Measurements from ENCODE around the gene STAT1. TPM values are rescaled to one million over a fixed set of nuclear protein-coding genes. Genes with fewer than 3 reads are reported as not detected.

STAT1 gene
- total RNA-seq, 1 donor from 2014 or later: 51.6 TPM

DNA sequence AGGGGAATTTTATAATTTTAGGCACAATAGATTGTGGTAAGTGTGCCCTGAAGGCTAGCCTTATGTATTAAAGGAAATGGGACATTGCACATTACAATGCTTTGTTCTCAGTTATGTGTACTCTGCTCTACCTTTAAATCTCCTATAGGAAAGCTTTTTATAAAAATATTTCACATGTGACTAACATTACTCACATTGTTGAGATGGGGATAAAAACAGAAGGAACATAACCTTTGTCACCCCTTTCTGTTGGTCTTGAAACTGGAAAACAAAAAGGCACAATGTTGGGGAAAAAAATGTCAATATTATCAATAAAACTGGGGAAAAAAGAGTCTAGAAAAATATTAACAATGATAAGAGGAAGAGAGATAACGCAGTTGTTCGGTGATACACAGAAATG is 17.3 kb upstream of the STAT1 start:
- DNase-seq: no peak

DNA sequence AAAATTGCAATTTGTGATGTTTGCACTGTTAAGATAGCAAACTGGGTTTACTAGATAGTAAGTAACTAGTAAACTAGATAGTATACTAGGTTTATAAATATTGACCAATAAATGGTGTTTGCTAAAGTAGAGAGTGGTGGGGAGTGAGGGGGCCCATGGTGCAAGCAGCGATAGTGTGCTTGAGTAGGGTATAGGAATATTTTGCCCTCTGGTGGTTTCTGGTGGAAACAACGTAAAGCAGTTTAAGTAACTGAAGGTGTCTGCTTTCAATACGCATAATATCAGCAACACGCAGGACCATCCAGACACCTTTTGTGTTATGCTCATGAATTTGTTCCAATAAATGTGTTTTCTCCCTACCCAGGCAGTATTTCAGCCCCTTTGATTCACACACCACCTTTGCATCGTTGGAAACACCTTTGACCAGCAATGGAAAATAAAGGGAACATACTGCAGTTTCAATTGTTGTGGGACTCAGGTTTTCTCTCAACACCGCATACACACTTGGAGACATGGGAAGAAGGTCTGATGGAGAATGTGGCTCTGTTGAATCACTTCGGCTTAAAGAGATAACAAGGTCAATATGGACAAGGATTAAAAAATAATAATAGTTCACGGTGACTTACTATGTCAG is 16.7 kb upstream of the STAT1 start:
- DNase-seq: no peak

DNA sequence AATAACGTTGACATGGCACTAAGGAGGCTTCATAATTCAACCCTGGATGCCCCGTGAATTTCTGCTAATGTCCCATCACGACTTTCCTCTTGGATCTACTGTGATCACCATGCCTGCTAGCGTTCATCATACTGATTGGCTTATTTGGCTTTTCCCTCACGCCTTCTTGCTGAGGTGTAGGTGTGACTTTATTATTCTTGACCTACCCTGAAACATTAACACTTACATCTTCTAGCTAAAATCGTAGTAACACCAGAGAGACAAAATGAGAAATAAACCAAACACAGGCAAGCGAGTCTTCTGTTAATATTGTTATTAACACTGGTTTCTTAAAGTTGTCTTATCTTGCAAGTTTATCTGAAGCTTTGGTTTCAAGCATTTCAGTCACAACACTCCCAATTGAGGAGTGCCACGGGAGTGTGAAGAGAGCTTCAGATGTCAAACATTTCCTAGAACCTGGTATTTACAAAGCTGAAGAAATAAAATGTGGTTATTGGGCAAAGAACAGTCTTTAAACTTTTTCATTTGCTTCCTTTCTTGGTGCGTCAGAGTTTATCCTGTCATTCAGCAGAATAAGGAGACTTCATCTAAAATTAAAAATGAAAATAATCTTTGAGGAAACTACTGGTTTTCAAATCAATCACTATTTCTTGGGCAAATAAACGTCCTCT is 15.4 kb upstream of the STAT1 start:
- DNase-seq: no peak

DNA sequence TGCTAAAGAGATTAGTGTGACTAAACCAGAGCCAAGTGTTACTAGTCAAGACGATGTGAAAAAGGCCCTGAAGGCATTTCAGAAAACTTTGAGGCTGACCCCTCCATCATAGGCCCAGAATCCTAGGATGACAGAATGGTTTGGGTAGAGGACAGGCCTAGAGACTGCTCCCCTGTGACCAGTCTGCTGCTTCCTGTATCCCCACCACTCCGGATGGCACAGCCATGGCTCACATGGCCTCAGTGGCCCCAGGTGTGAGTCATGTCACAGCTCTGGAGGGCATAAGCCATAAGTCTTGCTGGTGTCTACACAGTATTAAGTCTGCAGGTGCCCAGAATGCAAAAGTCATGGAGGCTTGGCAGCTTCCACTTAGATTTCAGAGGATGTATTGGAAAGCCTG is 12.4 kb upstream of the STAT1 start:
- DNase-seq: no peak

DNA sequence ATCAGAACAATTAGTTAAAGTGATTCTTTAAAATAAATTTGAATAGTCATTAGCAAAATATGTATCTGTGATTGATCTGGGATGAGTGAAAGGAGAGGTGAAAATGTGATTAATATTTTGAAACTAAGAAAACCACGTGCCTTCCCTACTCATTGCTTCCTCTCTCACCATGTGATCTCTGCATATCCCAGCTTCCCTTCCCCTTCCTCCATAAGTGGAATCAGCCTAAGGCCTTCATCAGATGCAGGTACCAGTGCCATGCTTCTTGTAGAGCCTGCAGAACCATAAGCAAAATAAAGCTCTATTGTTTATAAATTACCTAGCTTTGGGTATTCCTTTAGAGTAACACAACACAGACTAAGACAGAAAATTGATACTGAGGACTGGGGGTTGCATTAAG is 11.2 kb upstream of the STAT1 start:
- DNase-seq: no peak

DNA sequence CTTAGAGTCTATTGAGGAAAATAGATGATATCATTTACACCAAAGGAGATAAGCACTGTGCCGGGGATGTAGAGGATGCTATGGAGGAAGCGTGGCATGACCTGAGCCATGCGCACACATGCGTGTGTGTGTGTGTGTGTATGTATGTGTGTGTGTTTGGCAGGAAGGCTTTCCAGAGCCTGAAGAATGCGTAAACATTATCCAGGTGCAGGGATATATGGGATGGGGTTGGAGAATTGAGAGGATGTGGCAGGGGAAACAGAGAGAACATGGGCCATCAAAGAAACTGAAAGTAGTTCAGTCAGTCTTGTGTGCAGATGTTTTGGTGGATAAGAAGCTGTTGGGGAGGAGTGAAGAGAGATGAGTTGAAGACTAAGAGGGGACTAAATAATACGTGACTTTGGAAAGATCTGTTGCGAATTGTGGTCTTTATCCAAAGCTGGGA is 9.3 kb upstream of the STAT1 start:
- no peak for DNase-seq

DNA sequence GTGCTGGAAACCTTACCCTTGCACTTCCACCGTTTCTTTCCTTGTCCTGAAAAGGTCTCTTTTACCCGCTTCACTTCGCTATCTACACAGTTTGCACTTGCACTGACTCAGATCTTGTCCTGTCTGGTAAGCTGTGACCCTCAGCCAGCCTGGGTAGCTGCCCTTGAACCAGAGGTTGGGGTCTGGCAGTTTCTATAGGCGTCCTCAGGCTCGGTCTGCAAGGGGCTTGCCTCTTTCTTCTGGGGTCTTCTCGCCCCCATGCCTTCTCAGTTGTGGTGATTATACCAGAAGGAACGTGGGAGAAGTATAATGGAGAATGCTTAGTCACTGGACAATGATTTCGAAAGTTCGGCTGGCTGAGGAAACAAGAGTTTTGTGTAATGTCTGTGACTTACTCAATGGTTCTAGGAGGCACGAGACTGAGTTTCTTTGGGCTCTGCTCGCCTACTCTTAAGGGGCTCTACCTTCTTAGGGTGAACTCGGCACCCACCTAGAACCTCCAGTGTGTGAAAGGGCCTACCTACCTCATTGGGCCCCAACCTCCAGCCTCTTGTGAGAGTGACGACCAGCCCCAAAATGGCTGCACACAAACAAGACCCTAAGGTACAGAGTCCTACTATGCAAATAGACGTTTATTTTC is 6.9 kb upstream of the STAT1 start:
- peak; percentile 42 for DNase-seq

DNA sequence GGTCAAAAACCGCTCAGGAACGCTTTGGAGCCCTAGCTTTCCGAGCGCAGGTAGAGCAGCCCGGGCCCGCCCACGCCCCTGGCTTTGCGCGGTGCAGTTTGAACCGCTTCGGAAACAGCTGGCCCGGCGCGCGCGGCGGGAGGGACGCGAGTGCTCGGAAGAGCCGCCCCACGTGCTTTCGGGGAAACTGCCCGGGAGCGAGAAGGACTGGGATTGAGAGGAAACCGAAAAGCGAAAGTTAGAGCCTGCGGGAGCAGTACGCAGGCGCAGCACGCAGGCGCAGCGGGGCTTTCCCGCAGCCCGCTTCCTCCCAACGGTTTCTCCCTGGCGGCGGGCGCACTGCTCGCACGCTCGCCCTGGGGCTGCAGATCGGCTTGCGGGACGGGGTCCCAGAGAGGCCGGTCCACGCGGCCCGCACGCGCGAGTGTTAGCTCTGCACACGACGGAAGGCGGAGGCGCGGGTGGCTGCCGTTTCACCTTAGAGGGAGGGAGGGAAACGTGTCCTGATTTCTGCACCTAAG is 6.3 kb upstream of the STAT1 start:
- DNase-seq: peak; percentile 98

DNA sequence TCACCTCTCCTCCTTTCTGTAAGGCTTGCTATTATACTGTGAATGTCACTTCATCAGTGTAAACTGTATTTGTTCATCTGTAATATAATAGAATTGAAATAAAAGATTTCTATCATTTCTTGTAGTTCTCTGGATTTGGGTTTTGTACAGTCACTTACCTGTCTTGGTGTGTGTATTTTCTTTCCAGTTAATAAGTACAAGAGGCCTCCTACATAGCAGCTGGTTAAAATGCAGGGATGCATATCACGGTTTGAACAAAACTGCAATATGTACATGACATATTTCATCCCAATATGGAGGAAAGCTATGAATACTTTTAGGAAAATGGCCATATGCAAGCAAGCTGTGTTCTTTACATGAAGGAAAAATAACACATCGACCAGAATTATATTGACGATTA is 5.4 kb upstream of the STAT1 start:
- no peak for DNase-seq

DNA sequence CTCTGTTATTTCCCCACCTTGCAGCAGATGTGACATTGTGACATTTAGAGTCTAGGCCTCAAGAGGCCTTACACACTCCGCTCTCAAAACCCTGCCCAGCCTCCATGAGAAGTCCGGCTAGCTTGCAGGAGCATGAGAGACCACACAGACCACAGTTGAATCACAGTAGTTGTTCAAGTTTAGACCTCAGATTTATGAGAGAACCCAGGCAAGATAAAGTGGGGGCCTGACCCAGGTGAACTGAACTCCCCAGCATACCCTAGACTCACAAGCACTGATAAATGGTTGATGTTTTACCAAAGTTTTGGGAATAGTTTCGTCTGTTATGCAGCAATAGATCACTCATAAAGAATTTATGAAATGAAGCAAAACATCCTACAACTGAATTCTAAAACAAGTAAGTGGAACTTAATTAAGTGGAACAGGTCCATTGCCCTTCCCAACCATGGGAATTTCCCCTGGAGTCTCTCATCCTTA is 4.7 kb upstream of the STAT1 start:
- no peak for DNase-seq

DNA sequence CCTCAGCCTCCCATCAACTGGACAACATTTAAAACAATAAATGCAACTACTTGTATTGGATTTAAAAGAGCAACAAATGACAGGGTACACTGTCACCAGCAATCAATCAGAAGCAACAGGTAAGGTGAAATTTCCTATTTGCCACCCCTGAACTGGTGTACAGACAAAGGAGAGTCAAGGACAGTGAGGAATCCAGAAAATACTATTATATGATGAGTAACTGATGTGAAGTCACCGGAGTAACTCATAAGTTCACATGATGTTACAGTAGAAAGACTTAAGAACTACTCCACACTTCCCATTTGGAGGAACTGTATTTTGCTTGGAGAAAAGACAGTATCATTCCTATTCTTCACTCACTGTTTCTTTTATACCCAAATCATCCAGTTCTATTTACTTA is 4.1 kb upstream of the STAT1 start:
- no peak for DNase-seq

DNA sequence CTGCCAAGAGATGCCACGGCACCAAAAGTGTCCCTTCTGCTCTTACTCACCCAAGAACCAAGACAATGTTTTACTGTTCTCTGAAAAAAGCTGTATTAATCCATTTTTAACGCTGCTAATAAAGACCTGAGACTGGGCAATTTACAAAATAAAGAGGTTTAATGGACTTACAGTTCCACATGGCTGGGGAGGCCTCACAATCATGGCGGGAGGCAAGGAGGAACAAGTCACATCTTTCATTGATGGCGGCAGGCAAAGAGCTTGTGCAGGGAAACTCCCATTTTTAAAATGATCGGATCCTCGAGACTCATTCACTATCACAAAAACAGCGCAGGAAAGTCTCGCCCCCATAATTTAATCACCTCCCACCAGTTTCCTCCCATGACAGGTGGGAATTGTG is 1.9 kb upstream of the STAT1 start:
- DNase-seq: no peak

DNA sequence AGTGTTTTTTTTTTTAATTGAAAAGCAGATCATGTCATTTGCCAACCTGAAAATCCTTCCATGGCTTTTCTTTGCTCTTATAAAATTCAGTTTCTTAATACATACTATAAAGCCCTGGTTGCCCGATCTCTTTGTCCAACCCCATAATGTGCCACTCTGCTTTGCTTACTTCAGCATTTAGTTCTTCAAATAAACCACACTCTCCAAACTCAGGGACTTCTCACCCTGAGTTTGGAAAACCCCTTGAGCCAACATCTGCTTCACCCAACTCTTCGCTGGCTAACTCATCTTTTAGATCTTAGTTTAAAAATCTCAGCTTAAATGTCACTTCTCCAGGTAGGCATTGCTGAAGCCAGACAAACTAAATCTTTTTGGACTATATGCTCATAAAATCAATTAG is 1.3 kb upstream of the STAT1 start:
- DNase-seq: no peak

DNA sequence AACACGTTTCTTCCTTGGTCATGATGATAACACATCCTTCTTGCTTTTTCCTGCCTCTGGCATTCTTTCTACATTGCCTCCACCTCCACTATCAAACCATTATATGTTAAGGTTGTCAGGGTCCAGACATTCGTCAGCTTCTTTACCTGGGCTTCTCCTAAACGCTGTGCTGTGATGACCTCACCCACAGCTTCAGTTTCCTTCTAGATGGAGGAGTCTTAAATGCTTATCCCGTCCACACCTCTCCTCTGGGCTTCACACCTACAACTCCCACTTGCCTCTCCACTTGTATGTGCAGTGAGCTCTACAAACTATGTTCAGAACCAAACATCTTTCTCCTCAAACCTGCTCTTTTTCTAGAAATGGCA is 666 bp upstream of the STAT1 start:
- no peak for DNase-seq

DNA sequence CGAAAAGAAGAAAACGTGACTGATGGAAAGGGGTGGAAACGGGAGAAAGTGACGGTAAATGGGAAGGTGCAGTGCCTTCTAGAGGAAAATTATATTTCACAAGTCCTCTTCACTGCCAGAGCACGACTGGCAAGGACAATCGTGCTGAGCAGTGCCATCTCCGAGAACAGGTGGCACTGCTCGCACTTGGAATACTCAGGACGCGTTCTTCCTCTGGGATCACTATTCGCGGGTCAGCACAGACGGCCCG is 364 bp downstream of the STAT1 start:
- DNase-seq: peak; percentile 58

DNA sequence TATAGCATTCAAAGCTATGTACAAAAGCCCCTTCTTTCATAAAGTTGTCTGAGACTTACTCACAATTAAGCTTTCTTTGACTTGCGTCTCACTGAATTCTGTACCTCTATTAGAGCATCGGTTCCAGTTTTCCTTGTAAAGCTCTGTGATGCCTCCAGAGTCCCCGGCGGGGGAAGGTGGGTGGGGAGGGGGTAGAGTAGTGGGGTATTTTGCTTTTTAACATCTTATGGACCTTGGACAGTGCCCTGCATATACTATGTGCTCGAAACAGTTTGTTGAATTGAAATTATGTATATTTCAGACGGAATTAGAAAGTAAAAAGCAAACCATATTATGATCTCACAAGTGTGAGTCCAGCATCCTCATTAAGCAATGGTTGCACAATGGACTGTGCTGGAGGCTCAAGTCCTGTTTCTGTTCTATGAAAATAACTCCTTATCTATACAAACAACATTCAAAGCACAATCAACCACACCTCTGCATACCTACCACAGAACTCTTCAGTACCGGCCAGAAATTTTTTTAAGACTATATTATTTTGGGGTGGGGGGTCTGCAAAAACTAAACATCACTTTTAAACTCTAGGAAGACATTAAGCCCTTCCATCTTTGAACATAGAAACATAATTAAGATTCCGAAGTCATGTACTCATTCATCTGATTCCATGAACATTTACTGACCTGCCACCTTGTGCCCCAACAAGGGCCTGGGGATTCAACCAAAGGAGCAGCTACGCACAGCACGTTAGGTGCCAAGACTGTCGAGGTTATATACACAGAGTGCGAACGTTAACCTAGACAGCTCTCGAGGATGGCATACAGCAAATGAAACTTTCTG is 908 bp downstream of the STAT1 start:
- no peak for DNase-seq

DNA sequence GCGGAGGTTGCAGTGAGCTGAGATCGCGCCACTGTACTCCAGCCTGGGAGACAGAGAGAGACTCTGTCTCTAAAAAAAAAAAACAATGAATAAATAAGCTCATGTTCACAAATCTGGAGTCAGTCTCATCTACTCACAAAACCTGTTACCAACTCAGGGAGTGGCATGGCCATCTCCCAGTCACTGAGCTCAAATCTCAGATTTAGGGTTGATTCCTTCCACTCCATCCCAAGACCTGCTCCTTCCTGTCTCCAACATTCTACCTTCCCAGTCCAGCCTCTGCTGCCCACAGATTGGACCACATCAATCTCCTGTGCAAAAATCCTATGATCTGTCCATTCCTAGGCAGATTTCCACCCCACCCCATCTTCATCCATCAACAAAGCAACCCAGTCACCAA is 1.6 kb downstream of the STAT1 start:
- DNase-seq: no peak

DNA sequence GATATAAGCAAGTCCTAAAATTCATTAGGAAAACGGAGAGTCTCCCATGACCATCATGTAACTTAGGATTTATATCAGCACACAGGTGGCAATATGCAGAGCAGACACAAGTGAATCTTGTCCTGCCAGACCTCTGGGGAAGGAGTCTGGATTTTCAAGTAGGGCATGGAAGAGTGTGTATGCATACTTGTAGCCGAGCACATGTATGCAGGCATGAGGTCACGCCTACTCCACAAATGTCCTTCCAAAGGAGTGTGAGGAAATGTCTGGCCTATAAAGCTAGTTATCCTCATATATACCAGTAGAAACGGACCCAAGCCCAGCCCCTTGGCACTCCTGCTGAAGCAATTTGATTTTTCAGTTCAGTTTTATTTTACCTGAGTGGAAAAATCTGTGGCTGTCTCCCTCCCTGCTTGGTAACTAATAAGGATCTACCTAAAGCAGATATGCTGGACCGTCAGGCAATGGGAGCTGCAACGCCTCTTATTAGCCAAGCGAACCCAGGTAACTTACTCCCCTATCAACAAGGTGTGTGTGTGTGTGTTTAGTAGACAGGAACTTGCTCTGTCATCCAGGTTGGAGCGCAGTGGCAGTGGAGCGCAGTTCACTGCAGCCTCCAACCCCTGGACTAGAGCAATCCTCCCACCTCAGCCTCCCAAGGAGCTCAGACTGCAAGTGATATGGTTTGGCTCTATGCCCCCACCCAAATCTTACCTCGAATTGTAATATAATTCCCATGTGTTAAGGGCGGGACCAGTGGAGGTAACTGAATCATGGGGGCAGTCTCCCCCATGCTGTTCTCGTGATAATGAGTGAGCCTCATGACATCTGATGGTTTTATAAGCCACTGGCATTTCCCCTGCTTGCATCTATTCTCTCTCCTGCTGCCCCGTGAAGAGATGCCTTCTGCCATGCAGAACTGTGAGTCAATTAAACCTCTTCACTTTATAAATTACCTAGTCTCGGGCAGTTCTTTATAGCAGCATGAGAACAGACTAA is 2.8 kb downstream of the STAT1 start:
- no peak for DNase-seq

DNA sequence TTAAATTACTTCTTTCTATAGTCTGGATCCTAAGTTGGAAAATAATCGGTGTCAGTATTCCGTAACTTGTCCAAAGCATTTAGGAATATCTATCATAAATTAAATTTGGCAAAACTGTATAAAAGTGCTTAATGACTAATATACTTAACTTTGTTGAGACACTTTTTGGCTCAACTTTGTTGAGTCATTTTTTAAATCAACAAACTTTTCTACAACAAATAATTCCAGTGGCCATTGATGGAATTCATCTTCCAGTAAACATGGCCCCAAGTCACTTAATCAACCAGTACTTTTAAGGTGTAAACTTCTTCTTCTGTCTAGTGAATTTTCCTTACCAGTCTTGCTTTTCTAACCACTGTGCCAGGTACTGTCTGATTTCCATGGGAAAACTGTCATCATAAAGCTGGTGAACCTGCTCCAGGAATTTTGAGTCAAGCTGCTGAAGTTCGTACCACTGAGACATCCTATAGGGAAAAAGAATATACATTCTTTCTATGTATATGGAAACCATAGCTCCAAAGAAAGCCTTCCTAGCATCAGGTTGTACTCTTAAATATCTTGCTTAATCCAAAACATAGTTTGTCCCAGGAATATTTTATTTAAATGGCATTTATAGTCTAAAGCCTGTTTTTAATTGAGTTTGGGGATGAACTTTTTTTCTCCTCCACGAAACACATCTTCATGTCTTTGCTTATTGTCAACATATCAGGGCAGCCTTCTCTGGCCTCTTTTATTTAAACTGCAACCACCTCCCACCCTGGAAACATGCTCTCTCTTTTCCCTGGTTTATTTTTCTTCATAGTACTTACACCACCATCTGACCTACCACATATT is 4.2 kb downstream of the STAT1 start:
- DNase-seq: no peak

DNA sequence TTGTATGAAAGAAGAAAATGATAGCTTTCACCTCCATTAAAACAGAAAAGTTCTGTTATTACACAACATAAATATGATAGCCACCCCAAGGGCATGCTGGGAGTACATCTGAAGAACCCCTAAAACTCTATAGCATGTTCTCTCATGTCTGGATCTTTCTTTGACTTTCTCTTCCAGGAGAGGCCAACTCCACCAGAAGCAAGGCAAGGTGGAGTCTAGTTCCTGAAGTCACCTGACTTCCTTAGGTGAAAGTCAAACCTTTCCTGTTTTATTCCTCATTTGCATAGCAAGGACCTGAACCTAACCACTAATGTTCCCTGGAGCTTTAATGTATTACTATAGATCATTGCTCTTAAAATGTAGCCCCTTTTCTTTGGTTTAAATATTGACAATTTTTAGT is 5.7 kb downstream of the STAT1 start:
- no peak for DNase-seq
